ENCODE measurements around the gene CHD6.

DNA sequence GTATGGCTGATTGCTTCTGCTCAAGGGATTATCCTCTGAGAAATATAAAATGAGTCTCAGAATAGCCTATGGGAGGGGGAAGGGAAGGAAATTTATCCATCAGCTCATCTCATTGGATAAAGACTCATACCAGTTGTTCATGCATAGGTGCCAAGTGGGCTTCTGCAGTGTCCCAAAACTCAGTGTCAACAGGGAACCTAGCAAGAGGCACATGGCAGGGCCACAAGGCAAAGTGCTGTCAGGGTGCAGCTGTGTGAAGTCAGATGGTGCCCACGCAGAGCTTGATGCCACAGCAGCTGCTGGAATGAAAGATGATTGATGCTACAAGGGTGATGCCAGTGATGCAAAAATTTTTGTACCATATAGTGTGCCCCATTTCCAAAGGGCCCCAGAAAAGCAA lies 3.2 kb upstream of the CHD6 start:
- TF ChIP-seq OVOL3 (tag by site-specific recombination; IDR thresholded peaks at IDR 0.05): no peak
- TF ChIP-seq, protein P1, sequence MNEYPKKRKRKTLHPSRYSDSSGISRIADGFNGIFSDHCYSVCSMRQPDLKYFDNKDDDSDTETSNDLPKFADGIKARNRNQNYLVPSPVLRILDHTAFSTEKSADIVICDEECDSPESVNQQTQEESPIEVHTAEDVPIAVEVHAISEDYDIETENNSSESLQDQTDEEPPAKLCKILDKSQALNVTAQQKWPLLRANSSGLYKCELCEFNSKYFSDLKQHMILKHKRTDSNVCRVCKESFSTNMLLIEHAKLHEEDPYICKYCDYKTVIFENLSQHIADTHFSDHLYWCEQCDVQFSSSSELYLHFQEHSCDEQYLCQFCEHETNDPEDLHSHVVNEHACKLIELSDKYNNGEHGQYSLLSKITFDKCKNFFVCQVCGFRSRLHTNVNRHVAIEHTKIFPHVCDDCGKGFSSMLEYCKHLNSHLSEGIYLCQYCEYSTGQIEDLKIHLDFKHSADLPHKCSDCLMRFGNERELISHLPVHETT (tag by site-specific recombination; IDR thresholded peaks at IDR 0.05): no peak
- TF ChIP-seq, protein P2, sequence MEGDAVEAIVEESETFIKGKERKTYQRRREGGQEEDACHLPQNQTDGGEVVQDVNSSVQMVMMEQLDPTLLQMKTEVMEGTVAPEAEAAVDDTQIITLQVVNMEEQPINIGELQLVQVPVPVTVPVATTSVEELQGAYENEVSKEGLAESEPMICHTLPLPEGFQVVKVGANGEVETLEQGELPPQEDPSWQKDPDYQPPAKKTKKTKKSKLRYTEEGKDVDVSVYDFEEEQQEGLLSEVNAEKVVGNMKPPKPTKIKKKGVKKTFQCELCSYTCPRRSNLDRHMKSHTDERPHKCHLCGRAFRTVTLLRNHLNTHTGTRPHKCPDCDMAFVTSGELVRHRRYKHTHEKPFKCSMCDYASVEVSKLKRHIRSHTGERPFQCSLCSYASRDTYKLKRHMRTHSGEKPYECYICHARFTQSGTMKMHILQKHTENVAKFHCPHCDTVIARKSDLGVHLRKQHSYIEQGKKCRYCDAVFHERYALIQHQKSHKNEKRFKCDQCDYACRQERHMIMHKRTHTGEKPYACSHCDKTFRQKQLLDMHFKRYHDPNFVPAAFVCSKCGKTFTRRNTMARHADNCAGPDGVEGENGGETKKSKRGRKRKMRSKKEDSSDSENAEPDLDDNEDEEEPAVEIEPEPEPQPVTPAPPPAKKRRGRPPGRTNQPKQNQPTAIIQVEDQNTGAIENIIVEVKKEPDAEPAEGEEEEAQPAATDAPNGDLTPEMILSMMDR (tag by site-specific recombination; IDR thresholded peaks at IDR 0.05): no peak
- no peak for TF ChIP-seq ZNF274 (IDR thresholded peaks at IDR 0.05; ENCODE audit: low read length)
- no peak for TF ChIP-seq ZNF274 (tag by site-specific recombination; IDR thresholded peaks at IDR 0.05; ENCODE audit: borderline replicate concordance)
